ENCODE data around the gene TRIM38. TPM values are rescaled to one million over a fixed set of nuclear protein-coding genes. Genes with fewer than 3 reads are reported as not detected.

The TRIM38 gene
- total and polyA plus RNA-seq, 2 donors (not counting 3 experiments of a cell fraction or from before 2014, with no cell fraction given) = 5.1 to 13.2 TPM

DNA sequence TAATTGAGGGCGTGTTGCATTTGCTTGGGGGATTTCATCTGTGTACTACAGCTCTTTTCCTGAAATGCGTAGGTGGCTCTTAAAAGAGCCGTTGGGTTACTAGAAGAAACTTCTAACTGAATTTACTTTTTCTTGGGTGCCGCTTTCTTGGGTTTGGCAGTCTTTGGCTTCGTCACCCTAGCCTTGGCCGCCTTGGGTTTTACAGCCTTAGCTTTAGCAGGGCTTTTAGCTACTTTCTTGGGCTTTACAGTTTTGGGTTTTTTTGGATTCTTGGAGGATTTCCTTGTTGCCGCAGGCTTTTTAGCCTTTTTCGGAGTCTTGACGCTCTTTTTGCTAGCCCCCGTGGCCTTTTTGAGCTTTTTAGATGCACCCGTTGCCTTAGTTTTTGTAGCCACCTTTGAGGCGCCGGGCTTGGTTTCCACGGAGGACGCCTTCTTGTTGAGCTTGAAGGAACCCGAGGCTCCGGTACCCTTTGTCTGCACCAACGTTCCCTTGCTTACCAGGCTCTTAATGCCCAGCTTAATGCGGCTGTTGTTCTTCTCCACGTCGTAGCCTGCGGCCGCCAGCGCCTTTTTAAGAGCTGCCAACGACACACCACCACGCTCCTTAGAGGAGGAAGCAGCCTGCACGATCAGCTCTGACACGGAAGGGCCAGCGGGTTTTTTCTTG is 54.5 kb downstream of the TRIM38 start:
- intact Hi-C loops (cut with micrococcal nuclease) = loop anchor here (1.0 to 2.0 kb wide), 3 partner anchors 14 to 54 kb away; partner anchors contain the start of gene TRIM38
- TF ChIP-seq JUN (IDR thresholded peaks at IDR 0.05; ENCODE audit: borderline replicate concordance, insufficient read depth, insufficient read length, low read depth) (no peak), MYC (IDR thresholded peaks at IDR 0.05; ENCODE audit: low read depth, low read length) (no peak), GATA2 (IDR thresholded peaks at IDR 0.05; ENCODE audit: insufficient read depth, insufficient read length, low read depth, low read length) (no peak), EZH2 (IDR thresholded peaks at IDR 0.05; ENCODE audit: borderline replicate concordance, low read depth, low read length, severe bottlenecking) (no peak), FOS (IDR thresholded peaks at IDR 0.05; ENCODE audit: borderline replicate concordance, insufficient read depth, low read length) (no peak), POLR2A (IDR thresholded peaks at IDR 0.05; ENCODE audit: low read depth, low read length) (no peak), POLR2AphosphoS5 (IDR thresholded peaks at IDR 0.05; ENCODE audit: insufficient read depth, low read depth, low read length) (no peak)
- TF ChIP-seq, protein P1, sequence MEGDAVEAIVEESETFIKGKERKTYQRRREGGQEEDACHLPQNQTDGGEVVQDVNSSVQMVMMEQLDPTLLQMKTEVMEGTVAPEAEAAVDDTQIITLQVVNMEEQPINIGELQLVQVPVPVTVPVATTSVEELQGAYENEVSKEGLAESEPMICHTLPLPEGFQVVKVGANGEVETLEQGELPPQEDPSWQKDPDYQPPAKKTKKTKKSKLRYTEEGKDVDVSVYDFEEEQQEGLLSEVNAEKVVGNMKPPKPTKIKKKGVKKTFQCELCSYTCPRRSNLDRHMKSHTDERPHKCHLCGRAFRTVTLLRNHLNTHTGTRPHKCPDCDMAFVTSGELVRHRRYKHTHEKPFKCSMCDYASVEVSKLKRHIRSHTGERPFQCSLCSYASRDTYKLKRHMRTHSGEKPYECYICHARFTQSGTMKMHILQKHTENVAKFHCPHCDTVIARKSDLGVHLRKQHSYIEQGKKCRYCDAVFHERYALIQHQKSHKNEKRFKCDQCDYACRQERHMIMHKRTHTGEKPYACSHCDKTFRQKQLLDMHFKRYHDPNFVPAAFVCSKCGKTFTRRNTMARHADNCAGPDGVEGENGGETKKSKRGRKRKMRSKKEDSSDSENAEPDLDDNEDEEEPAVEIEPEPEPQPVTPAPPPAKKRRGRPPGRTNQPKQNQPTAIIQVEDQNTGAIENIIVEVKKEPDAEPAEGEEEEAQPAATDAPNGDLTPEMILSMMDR (IDR thresholded peaks at IDR 0.05; ENCODE audit: extremely low read depth in 1 of 2, insufficient read depth in 1 of 2, low read depth in 1 of 2, low read length in 2 of 2) = no peak
- TF ChIP-seq, protein P2, sequence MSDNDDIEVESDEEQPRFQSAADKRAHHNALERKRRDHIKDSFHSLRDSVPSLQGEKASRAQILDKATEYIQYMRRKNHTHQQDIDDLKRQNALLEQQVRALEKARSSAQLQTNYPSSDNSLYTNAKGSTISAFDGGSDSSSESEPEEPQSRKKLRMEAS (IDR thresholded peaks at IDR 0.05; ENCODE audit: insufficient read depth, insufficient read length) = no peak
- H3K9ac ChIP-seq (replicated peaks; ENCODE audit: extremely low read depth, insufficient read depth, low read length) = peak overlapping the region; percentile 40
- dilution Hi-C loops (cut with MboI; ENCODE audit: extremely low pct_ligation_motif_present, low sequenced_read_pairs) = no loop called here
- peak overlapping the region in 2 of 3 experiments; percentile 15 to 37 for H3K4me3 ChIP-seq (replicated peaks in 1 of 3; ENCODE audit: insufficient read depth in 1 of 3, low read depth in 1 of 3, low read length in 3 of 3)
- CTCF ChIA-PET = interaction anchor here (1.0 to 3.4 kb wide), 10 partner anchors 9 to 1117 kb away, joined by 3 to 33 read pairs (median 8); a partner anchor contains a TSS
- POLR2A ChIA-PET = interaction anchor here (0.6 to 3.0 kb wide), 8 partner anchors 9 to 1820 kb away, joined by 3 to 26 read pairs (median 6); a partner anchor contains a TSS
- H2AFZ ChIP-seq (ENCODE audit: low read depth, low read length) = peak overlapping the region; percentile 19
- H4K20me1 ChIP-seq (replicated peaks; ENCODE audit: control insufficient read depth, extremely low read depth, insufficient read depth, low read length) = no peaks in the 10 kb centered on the region
- H3K27me3 ChIP-seq (ENCODE audit: control insufficient read depth in 2 of 2, insufficient read depth in 2 of 2, low read length in 2 of 2) = no peaks in the 10 kb centered on the region
- no peaks in the 10 kb centered on the region for H3K9me1 ChIP-seq (replicated peaks; ENCODE audit: control insufficient read depth, extremely low read depth, insufficient read depth, low read length)
- peak overlapping the region; percentile 0 for H3K27ac ChIP-seq (ENCODE audit: insufficient read depth, low read depth, low read length)
- TSS peak; percentile 17 for BruUV-seq (replicated peaks)
- no peaks in the 10 kb centered on the region for H3K36me3 ChIP-seq (ENCODE audit: control insufficient read depth in 2 of 2, extremely low read depth in 1 of 2, insufficient read depth in 2 of 2, low read length in 2 of 2)
- peak overlapping the region; percentile 59 for H3K4me2 ChIP-seq (ENCODE audit: insufficient read depth, low read length)
- peaks cover 15% of the 10 kb centered on the region for H3K4me1 ChIP-seq (ENCODE audit: control insufficient read depth, extremely low read depth, insufficient read depth, low read length)
- H3K9me3 ChIP-seq (replicated peaks; ENCODE audit: control insufficient read depth, insufficient read depth, low read length) = no peaks in the 10 kb centered on the region
- FAIRE-seq (peak; percentile 80), DNase-seq (ENCODE audit: low read depth, low spot score) (peak; percentile 18)
- no peaks in the 10 kb centered on the region for H3K79me2 ChIP-seq (ENCODE audit: control insufficient read depth, insufficient read depth, low read length)

All from endothelial cell of umbilical vein (primary cell).